ENCODE data around the gene PRR5L. TPM values are rescaled to one million over a fixed set of nuclear protein-coding genes. Genes with fewer than 3 reads are reported as not detected.

Gene PRR5L
- polyA plus RNA-seq, 1 of the 3 experiments (the other 2 are of a cell fraction), result 0.46 TPM

GRCh38 chr11:36373016-36374010, 77.2 kb downstream of the PRR5L start (continued):
- TF ChIP-seq REST (IDR thresholded peaks at IDR 0.05; ENCODE audit: low read depth, low read length), result no peak

GRCh38 chr11:36374726-36375125, 78.6 kb downstream of the PRR5L start:
- no peak overlapping the region for H2AFZ ChIP-seq (ENCODE audit: low read depth)
- H3K4me1 ChIP-seq (ENCODE audit: control insufficient read depth in 1 of 2, insufficient read depth in 2 of 2, low read depth in 1 of 2, low read length in 1 of 2), result peaks cover 14 to 23% of the 10 kb centered on the region in 2 experiments; a peak in 2 of 4 replicates
- H3K9me3 ChIP-seq, result no peaks in the 10 kb centered on the region
- peaks cover 3% of the 10 kb centered on the region for H3F3A ChIP-seq (replicated peaks; ENCODE audit: insufficient read depth)
- no peak overlapping the region for H3K9ac ChIP-seq
- H3K79me2 ChIP-seq (ENCODE audit: insufficient read depth), result no peaks in the 10 kb centered on the region
- no peak for DNase-seq
- POLR2A ChIA-PET, result no interaction called here
- no peak overlapping the region for H3K4me3 ChIP-seq (ENCODE audit: low read depth in 2 of 2, low read length in 1 of 2)
- 89% methylated on average over 4 of the region's 4 CpGs for WGBS (ENCODE audit: low lambda C conversion rate)
- no peaks in the 10 kb centered on the region for H3K36me3 ChIP-seq (replicated peaks in 1 of 2; ENCODE audit: control insufficient read depth in 1 of 2, insufficient read depth in 2 of 2, low read length in 1 of 2)
- H3K4me2 ChIP-seq, result no peak overlapping the region
- CTCF ChIA-PET, result no interaction called here
- H3K27me3 ChIP-seq (ENCODE audit: insufficient read depth), result peaks cover 37% of the 10 kb centered on the region; the same call in 1 of the 2 replicates
- no peak overlapping the region for H3K27ac ChIP-seq (ENCODE audit: low read depth in 2 of 2, low read length in 1 of 2)
- no peaks in the 10 kb centered on the region for H4K20me1 ChIP-seq (ENCODE audit: insufficient read depth)
- no peaks in the 10 kb centered on the region for H3K9me2 ChIP-seq
- no peak for TF ChIP-seq POLR2AphosphoS5 (IDR thresholded peaks at IDR 0.05; ENCODE audit: low read depth, low read length)

GRCh38 chr11:36375353-36376008, 79.4 kb downstream of the PRR5L start:
- no peaks in the 10 kb centered on the region for H3K79me2 ChIP-seq (ENCODE audit: insufficient read depth)
- H3K9me3 ChIP-seq, result no peaks in the 10 kb centered on the region
- WGBS (ENCODE audit: low lambda C conversion rate), result 83% methylated on average over 9 of the region's 9 CpGs
- H3K4me2 ChIP-seq, result peak overlapping the region; percentile 98; the same call in 1 of the 2 replicates
- peaks cover 3% of the 10 kb centered on the region for H3F3A ChIP-seq (replicated peaks; ENCODE audit: insufficient read depth)
- H3K9ac ChIP-seq, result no peak overlapping the region
- ChIA-PET CTCF (interaction anchor here (1.3 to 2.5 kb wide), 3 partner anchors 11 to 117 kb away, joined by 3 to 10 read pairs (median 6); no protein-coding TSS in a partner anchor), POLR2A (no interaction called here)
- no peak overlapping the region for H3K27ac ChIP-seq (ENCODE audit: low read depth in 2 of 2, low read length in 1 of 2)
- no peaks in the 10 kb centered on the region for H3K36me3 ChIP-seq (replicated peaks in 1 of 2; ENCODE audit: control insufficient read depth in 1 of 2, insufficient read depth in 2 of 2, low read length in 1 of 2)
- H3K27me3 ChIP-seq (ENCODE audit: insufficient read depth), result peaks cover 37% of the 10 kb centered on the region; the same call in 1 of the 2 replicates
- H4K20me1 ChIP-seq (ENCODE audit: insufficient read depth), result no peaks in the 10 kb centered on the region
- no peak for DNase-seq
- H3K9me2 ChIP-seq, result no peaks in the 10 kb centered on the region
- H3K4me3 ChIP-seq (ENCODE audit: low read depth in 2 of 2, low read length in 1 of 2), result no peak overlapping the region
- H3K4me1 ChIP-seq (ENCODE audit: control insufficient read depth in 1 of 2, insufficient read depth in 2 of 2, low read depth in 1 of 2, low read length in 1 of 2), result peaks cover 14 to 26% of the 10 kb centered on the region in 2 experiments; a peak in 2 of 4 replicates
- no peak overlapping the region for H2AFZ ChIP-seq (ENCODE audit: low read depth)
- TF ChIP-seq CHD2 (IDR thresholded peaks at IDR 0.05; ENCODE audit: low read length, partially characterized antibody) (no peak), RFX5 (IDR thresholded peaks at IDR 0.05; ENCODE audit: low read length) (no peak), SMC3 (IDR thresholded peaks at IDR 0.05; ENCODE audit: low read depth, low read length) (no peak), YY1 (IDR thresholded peaks at IDR 0.05; ENCODE audit: low read depth) (no peak), EP300 (IDR thresholded peaks at IDR 0.05; ENCODE audit: borderline replicate concordance in 1 of 2, low read depth in 1 of 2, low read length in 1 of 2) (no peak), RAD21 (IDR thresholded peaks at IDR 0.05; ENCODE audit: low read length) (no peak), GABPA (IDR thresholded peaks at IDR 0.05; ENCODE audit: low read depth) (no peak), SIN3A (IDR thresholded peaks at IDR 0.05; ENCODE audit: borderline replicate concordance, low read depth, low read length) (no peak), IRF3 (IDR thresholded peaks at IDR 0.05; ENCODE audit: low read depth, low read length) (no peak), USF2 (IDR thresholded peaks at IDR 0.05; ENCODE audit: borderline replicate concordance, low read depth, low read length) (no peak), JUND (IDR thresholded peaks at IDR 0.05) (no peak), TCF12 (IDR thresholded peaks at IDR 0.05) (no peak), TAF1 (IDR thresholded peaks at IDR 0.05; ENCODE audit: borderline replicate concordance, low read depth, low read length) (no peak), POLR2AphosphoS5 (IDR thresholded peaks at IDR 0.05; ENCODE audit: low read depth, low read length) (no peak)

Measured in SK-N-SH (cell line).